Spleen (tissue), 7 donors: Measurements from ENCODE around the gene ZCCHC7.

Experiments used
- POLR2AphosphoS5 ChIP-seq, 3 donors: sonication (generic); formaldehyde crosslinking; IDR thresholded peaks; one replicate each; pipeline ENCODE4 v1.5.1; 2017; ENCODE audit warnings: antibody characterized with exemption in 3 of 3
- TF ChIP-seq, protein P1 (sequence below), 11 experiments: fragments of 200-600 bp in 7 of 11; fragments of 450-650 bp in 4 of 11; sonication (generic) in 4 of 11; IDR thresholded peaks in 8 of 11; conservative IDR thresholded peaks in 3 of 11; 1 replicate in 7 of 11; 2 replicates in 4 of 11; pipeline versions ENCODE4 v1.4.0 to v1.8.0; 2016 to 2021; ENCODE audit warnings: antibody characterized with exemption in 11 of 11, inconsistent platforms in 4 of 11, mild to moderate bottlenecking in 1 of 11
- donor health status: DM: no; HTN: no; CAD: no; lungs with moderate emphysema.
- donor health status: DM: no; HTN: no; CAD: no.
- donor health status: DM: no; HTN: no; CAD: no.

DNA sequence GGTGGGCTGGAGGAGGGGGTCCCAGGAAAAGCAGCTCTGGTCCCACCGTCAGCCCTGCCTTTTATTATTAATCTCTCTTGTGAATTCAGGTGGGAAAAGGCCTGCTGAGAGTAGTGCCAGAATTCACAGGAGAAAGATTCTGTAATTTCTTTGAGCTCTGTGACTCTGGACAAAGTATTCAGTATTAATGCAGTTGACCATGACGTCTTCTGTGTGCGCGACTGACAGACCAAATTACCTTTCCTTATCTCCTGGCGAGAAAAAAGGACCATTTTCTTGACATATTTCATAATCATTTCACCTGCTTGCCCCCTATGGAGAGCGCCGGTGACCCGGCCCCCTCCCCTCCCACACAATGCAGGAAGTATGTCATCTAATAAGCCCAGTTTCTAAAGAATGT is 275.3 kb downstream of the ZCCHC7 start:
- TF ChIP-seq, protein P1, sequence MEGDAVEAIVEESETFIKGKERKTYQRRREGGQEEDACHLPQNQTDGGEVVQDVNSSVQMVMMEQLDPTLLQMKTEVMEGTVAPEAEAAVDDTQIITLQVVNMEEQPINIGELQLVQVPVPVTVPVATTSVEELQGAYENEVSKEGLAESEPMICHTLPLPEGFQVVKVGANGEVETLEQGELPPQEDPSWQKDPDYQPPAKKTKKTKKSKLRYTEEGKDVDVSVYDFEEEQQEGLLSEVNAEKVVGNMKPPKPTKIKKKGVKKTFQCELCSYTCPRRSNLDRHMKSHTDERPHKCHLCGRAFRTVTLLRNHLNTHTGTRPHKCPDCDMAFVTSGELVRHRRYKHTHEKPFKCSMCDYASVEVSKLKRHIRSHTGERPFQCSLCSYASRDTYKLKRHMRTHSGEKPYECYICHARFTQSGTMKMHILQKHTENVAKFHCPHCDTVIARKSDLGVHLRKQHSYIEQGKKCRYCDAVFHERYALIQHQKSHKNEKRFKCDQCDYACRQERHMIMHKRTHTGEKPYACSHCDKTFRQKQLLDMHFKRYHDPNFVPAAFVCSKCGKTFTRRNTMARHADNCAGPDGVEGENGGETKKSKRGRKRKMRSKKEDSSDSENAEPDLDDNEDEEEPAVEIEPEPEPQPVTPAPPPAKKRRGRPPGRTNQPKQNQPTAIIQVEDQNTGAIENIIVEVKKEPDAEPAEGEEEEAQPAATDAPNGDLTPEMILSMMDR (IDR thresholded peaks at IDR 0.05 in 8 of 11, conservative IDR thresholded peaks at IDR 0.05 in 3 of 11) = no peak
- TF ChIP-seq POLR2AphosphoS5 (IDR thresholded peaks at IDR 0.05) = no peak
